ENCODE results near the gene AKAP9. TPM values are rescaled to one million over a fixed set of nuclear protein-coding genes. Genes with fewer than 3 reads are reported as not detected.

Gene AKAP9
- polyA plus RNA-seq, 3 donors: 80.5 to 92.1 (median 83.3) TPM

Other genes with a start within 250 kb of the AKAP9 start
- gene MTERF1, start 60.2 kb upstream of the AKAP9 start, polyA plus RNA-seq (ENCODE audit: insufficient read length in 3 of 3): 10 to 100 TPM; 20.8 to 23.4 (median 22.6) TPM
- 10 to 100 TPM; 83.6 to 88.5 (median 85.2) TPM for gene CYP51A1, start 193.6 kb downstream of the AKAP9 start, polyA plus RNA-seq (ENCODE audit: insufficient read length in 3 of 3)
- gene LRRD1, start 238.3 kb downstream of the AKAP9 start, polyA plus RNA-seq (ENCODE audit: insufficient read length in 3 of 3): under 1 TPM; 0.17 to 0.29 (median 0.17) TPM